Activated CD8-positive, alpha-beta T cell treated with anti-CD3 and anti-CD28 coated beads for 36 hours (primary cell): ENCODE results near the gene CARS1. TPM values are rescaled to one million over a fixed set of nuclear protein-coding genes. Genes with fewer than 3 reads are reported as not detected.

ENCODE experiments used
- ATAC-seq: fragments of 200-7000 bp; cut with Tn5 transposase; one replicate; pipeline ENCODE4 v1.10.0; 2021; ENCODE audit warnings: mild to moderate bottlenecking, moderate library complexity
- CTCF ChIA-PET: fragments of 350-600 bp; sonication (Branson Sonifier 250); formaldehyde crosslinking; loops from one replicate; lab custom pipeline; 2021; ENCODE audit warnings: antibody characterized with exemption; lab: Charles Lee
- POLR2A ChIA-PET: fragments of 350-600 bp; sonication (Branson Sonifier 250); formaldehyde crosslinking; loops from one replicate; lab custom pipeline; 2021; ENCODE audit warnings: antibody characterized with exemption; lab: Charles Lee
- DNase-seq: peaks from one replicate; pipeline ENCODE4 v3.0.0-alpha.2; 2020
- H3K27ac Mint-ChIP-seq: one replicate; pipeline ENCODE4 v1.8.0; 2021; ENCODE audit warnings: mild to moderate bottlenecking, mixed read lengths
- H3K27me3 Mint-ChIP-seq: one replicate; pipeline ENCODE4 v1.8.0; 2021; ENCODE audit warnings: mixed read lengths
- H3K36me3 Mint-ChIP-seq: one replicate; pipeline ENCODE4 v1.8.0; 2021; ENCODE audit warnings: low read depth, mixed read lengths
- H3K4me1 Mint-ChIP-seq: one replicate; pipeline ENCODE4 v1.8.0; 2021; ENCODE audit warnings: low read depth, mixed read lengths
- H3K4me3 Mint-ChIP-seq: one replicate; pipeline ENCODE4 v1.8.0; 2021; ENCODE audit warnings: mild to moderate bottlenecking, moderate library complexity, mixed read lengths
- H3K9me3 Mint-ChIP-seq: one replicate; pipeline ENCODE4 v1.8.0; 2021; ENCODE audit warnings: mixed read lengths
- CTCF ChIP-seq: fragments of 200-600 bp; IDR thresholded peaks from one replicate; pipeline ENCODE4 v1.8.0; 2022; ENCODE audit warnings: antibody characterized with exemption, mild to moderate bottlenecking
- intact Hi-C: fragments of 100-400 bp; cut with micrococcal nuclease; formaldehyde crosslinking; loops from one replicate; pipeline ENCODE4 v1.10.0; 2022
- total RNA-seq, 2 experiments: library from RNA; stranded (reverse); gene quantifications; one replicate each; pipeline ENCODE4 v1.2.3, GENCODE V29; 2021

The CARS1 gene
- total RNA-seq, 2 experiments from 2014 or later, result 82.7 to 88.2 TPM

- CTCF ChIA-PET, result interaction anchor here (1.5 kb wide), 1 partner anchor 11 kb away, joined by 5 read pairs; no protein-coding TSS in a partner anchor
- intact Hi-C loops, result no loop called here
- no peak for TF ChIP-seq CTCF
- ATAC-seq (no peak), DNase-seq (no peak)
- POLR2A ChIA-PET, result interaction anchor here (0.7 to 1.0 kb wide), 2 partner anchors 11 to 17 kb away, joined by 3 read pairs; no protein-coding TSS in a partner anchor
- H3K36me3 Mint-ChIP-seq, result peaks cover 78% of the 10 kb centered on the region
- H3K4me3 Mint-ChIP-seq, result no peak overlapping the region
- H3K9me3 Mint-ChIP-seq, result no peaks in the 10 kb centered on the region
- peaks cover 36% of the 10 kb centered on the region for H3K4me1 Mint-ChIP-seq
- no peak overlapping the region for H3K27ac Mint-ChIP-seq
- no peaks in the 10 kb centered on the region for H3K27me3 Mint-ChIP-seq
These were observed 92.4 kb downstream of the CARS1 start for GRCh38 chr11:2964782-2965181.

- ChIA-PET CTCF (interaction anchor here (0.7 to 1.6 kb wide), 2 partner anchors 11 to 58 kb away, joined by 3 to 4 read pairs; no protein-coding TSS in a partner anchor), POLR2A (interaction anchor here (1.0 kb wide), 1 partner anchor 74 kb away, joined by 3 read pairs; no protein-coding TSS in a partner anchor)
- ATAC-seq (no peak), DNase-seq (no peak)
- TF ChIP-seq CTCF, result no peak
- peaks cover 81% of the 10 kb centered on the region for H3K36me3 Mint-ChIP-seq
- intact Hi-C loops, result no loop called here
- no peaks in the 10 kb centered on the region for H3K27me3 Mint-ChIP-seq
- no peaks in the 10 kb centered on the region for H3K9me3 Mint-ChIP-seq
- H3K27ac Mint-ChIP-seq, result peak overlapping the region; percentile 61
- peaks cover 36% of the 10 kb centered on the region for H3K4me1 Mint-ChIP-seq
- no peak overlapping the region for H3K4me3 Mint-ChIP-seq
These were observed 93.5 kb downstream of the CARS1 start for GRCh38 chr11:2963761-2964160.

- TF ChIP-seq CTCF, result no peak
- intact Hi-C loops, result no loop called here
- no peak for DNase-seq
- POLR2A ChIA-PET, result interaction anchor here (1.0 to 1.3 kb wide), 2 partner anchors 18 to 74 kb away, joined by 3 to 5 read pairs; no protein-coding TSS in a partner anchor
- H3K27ac Mint-ChIP-seq, result peak overlapping the region; percentile 61
- H3K27me3 Mint-ChIP-seq, result no peaks in the 10 kb centered on the region
- H3K9me3 Mint-ChIP-seq, result no peaks in the 10 kb centered on the region
- peaks cover 82% of the 10 kb centered on the region for H3K36me3 Mint-ChIP-seq
- H3K4me1 Mint-ChIP-seq, result peaks cover 36% of the 10 kb centered on the region
- CTCF ChIA-PET, result interaction anchor here (0.7 to 1.6 kb wide), 2 partner anchors 12 to 58 kb away, joined by 3 to 4 read pairs; no protein-coding TSS in a partner anchor
- H3K4me3 Mint-ChIP-seq, result no peak overlapping the region
- no peak for ATAC-seq
These were observed 94.0 kb downstream of the CARS1 start for GRCh38 chr11:2963112-2963754.

GRCh38 chr11:2961080-2961479 is 96.1 kb downstream of the CARS1 start:
- Mint-ChIP-seq H3K9me3 (no peaks in the 10 kb centered on the region), H3K4me1 (peaks cover 25% of the 10 kb centered on the region), H3K4me3 (no peak overlapping the region), H3K27ac (peak overlapping the region; percentile 74), H3K36me3 (peaks cover 74% of the 10 kb centered on the region), H3K27me3 (no peaks in the 10 kb centered on the region)
- no peak for TF ChIP-seq CTCF
- DNase-seq (no peak), ATAC-seq (no peak)
- ChIA-PET CTCF (interaction anchor here (1.4 to 2.4 kb wide), 2 partner anchors 21 to 130 kb away, joined by 3 to 5 read pairs; no protein-coding TSS in a partner anchor), POLR2A (interaction anchor here (1.9 to 2.2 kb wide), 2 partner anchors 18 to 20 kb away, joined by 5 to 8 read pairs; no protein-coding TSS in a partner anchor)
- intact Hi-C loops, result no loop called here

GRCh38 chr11:2960139-2960538 is 97.1 kb downstream of the CARS1 start:
- intact Hi-C loops, result no loop called here
- POLR2A ChIA-PET, result interaction anchor here (0.8 to 1.9 kb wide), 2 partner anchors 17 to 47 kb away, joined by 3 to 5 read pairs; no protein-coding TSS in a partner anchor
- DNase-seq (no peak), ATAC-seq (no peak)
- Mint-ChIP-seq H3K27ac (no peak overlapping the region), H3K4me1 (peaks cover 22% of the 10 kb centered on the region), H3K4me3 (no peak overlapping the region), H3K36me3 (peaks cover 73% of the 10 kb centered on the region), H3K9me3 (no peaks in the 10 kb centered on the region), H3K27me3 (no peaks in the 10 kb centered on the region)
- no peak for TF ChIP-seq CTCF
- CTCF ChIA-PET, result interaction anchor here (2.4 kb wide), 1 partner anchor 131 kb away, joined by 5 read pairs; no protein-coding TSS in a partner anchor
